ENCODE data around the gene CCDC187.

Gene CCDC187

DNA sequence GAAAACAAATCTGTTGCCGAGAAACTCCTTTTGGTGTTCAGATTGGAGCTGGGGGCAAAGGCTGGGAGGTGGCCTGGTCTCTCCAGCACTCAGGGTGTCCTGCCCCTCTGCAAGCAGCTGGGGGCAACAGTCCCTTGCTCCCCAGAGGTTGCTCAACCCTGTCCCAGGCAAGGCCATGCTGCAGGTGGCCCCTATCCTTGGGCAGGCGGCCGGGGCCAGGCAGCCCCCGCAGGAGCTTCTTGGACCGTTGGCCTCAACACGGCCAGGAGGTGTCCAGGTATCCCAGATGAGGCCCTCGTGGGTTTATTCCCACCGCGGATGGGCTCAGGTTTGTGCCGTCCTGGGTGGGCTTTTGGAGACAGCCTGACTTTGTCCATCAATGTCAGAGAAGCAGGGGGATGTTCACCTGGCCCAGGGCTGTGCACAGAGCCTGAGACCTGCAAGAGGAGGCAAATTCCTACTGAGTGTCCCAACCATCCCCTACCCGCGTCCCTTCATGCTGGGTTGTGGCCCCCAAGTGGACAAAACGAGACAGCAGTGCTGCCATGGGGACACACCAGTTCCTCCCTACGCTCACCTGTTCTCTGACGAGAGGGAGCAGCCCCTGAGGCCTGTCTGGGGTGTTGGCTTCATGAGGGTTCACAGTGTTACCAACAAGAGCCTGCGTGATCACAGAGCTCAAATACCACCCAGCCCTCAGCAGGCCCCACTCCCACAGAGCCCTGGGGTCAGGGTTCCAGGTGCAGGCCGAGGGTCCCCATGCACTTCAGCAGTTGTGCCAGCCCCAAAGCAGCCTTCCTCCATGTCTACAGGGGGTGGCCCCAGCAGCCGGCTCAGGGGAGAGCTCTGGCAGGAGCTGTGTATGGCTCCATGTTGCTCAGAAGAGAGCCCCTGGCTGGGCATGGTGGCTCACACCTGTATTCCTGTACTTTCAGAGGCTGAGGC is 9.5 kb upstream of the CCDC187 start:
- in situ Hi-C loops (cut with HindIII; ENCODE audit: low sequenced_read_pairs) = no loop called here

DNA sequence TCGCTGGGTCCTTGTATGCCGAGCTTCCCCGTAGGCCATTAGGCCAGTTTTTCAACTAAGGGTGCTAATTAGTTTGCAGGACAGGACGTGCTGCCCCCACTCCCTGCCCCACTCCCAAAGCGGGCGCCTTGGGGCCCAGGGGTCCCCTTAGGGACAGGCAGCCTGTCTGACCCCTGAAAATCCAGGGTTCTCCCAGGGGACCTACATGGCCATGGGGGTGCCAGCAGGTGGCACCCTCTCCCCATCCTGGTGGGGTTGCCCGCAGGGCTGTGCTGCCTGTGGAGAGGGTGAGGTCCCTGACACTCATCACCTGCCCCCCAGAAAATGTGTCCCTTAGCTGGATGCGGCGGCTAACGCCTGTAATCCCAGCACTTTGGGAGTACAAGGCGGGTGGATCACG is 8.5 kb upstream of the CCDC187 start:
- in situ Hi-C loops (cut with HindIII; ENCODE audit: low sequenced_read_pairs) = no loop called here

GRCh38 chr9:136312009-136312375 is 8.1 kb upstream of the CCDC187 start:
- in situ Hi-C loops (cut with HindIII; ENCODE audit: low sequenced_read_pairs) = no loop called here

- in situ Hi-C loops (cut with HindIII; ENCODE audit: low sequenced_read_pairs) = no loop called here
These were observed 7.4 kb upstream of the CCDC187 start for GRCh38 chr9:136311051-136312008.

DNA sequence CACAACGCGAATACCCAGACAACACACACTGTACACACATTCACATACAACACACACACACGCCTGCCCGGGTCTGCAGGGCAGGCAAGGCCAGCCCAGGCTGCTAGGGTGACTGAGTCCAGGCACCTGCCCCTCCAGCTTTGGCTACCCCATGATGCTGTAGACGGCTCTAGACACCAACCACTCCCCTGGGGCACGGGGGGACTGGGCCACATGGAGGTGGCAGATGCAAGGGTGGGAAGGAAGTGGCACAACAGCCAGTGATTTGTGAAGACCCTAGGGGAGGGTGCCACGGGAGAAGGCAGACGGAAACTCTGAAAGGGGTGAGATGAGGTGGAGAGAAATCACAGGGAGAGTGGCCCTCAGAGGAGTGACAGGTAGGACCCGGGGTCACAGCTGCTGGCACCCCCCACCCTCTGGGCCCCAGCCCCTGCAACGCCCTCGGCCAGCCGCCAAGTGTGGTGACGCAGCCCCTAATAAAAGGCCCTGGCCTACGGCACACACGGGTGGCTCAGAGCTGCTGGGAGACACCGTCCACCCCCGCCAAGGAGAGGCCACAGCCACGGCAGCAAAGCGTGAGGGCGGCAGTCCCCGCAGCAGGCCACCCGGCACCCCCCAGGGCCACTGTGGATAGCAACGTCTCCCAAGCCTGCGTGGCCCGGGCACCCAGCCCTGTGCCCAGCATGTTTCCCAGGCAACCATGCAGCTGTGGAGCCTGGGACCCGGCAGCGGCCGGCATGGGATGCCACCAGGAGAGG is 6.6 kb upstream of the CCDC187 start:
- in situ Hi-C loops (cut with HindIII; ENCODE audit: low sequenced_read_pairs) = no loop called here

GRCh38 chr9:136309806-136310220 is 5.9 kb upstream of the CCDC187 start:
- in situ Hi-C loops (cut with HindIII; ENCODE audit: low sequenced_read_pairs) = no loop called here

- in situ Hi-C loops (cut with HindIII; ENCODE audit: low sequenced_read_pairs) = no loop called here
These were observed 5.4 kb upstream of the CCDC187 start for GRCh38 chr9:136309101-136309801.

DNA sequence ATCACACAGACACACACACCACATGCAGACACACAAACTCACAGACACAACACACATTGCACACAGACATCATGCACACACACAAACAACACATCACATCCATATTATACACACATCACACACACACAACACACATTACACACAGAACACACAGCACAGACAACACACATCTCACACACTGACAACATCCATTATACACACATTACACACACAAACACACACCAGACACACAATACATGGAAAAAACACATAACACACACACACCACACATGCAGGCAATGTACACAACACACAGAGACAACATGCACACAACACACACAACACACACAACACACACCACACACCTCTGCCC is 4.8 kb upstream of the CCDC187 start:
- in situ Hi-C loops (cut with HindIII; ENCODE audit: low sequenced_read_pairs) = no loop called here

GRCh38 chr9:136308006-136308701 is 4.3 kb upstream of the CCDC187 start:
- in situ Hi-C loops (cut with HindIII; ENCODE audit: low sequenced_read_pairs) = no loop called here

DNA sequence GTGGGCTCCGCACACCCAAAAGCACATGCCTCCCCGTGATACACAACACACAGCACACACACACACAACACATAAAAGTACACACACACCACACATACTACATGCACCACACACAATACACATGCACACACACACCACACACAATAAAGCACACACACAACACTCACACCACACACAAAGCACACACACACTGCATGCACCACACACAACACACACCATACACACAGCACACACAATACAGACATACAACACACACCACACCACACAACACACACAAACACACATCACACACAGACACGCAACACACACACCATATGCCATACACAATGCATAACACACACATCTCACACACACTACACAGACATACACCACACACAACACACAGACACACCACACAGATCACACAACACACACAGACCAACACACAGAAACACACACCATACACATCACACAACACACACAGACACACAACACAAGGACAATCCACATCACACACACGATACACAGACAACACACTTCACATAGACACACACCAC is 3.4 kb upstream of the CCDC187 start:
- in situ Hi-C loops (cut with HindIII; ENCODE audit: low sequenced_read_pairs) = no loop called here

GRCh38 chr9:136306211-136307208 is 2.6 kb upstream of the CCDC187 start:
- in situ Hi-C loops (cut with HindIII; ENCODE audit: low sequenced_read_pairs) = no loop called here

- in situ Hi-C loops (cut with HindIII; ENCODE audit: low sequenced_read_pairs) = no loop called here
These were observed 1.9 kb upstream of the CCDC187 start for GRCh38 chr9:136305804-136306203.

DNA sequence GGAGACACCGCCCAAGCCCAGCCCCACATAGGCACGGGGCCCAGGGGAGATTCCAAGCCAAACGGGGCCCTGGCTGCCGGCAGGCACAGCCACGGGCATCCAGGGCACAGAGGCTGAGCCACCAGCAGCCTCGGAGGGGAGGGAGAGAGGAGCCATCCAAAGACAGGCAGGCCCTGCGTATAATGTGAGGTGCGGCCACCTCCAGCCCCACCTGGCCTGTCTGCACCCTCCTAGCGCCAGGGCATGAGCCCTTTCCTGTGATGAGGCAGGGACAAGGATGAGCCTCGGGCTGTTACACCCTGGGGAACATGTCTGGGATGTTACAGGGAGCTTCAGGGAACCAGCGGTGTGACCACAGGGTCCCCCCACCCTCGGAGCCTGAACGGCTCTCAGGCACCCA is 1.1 kb upstream of the CCDC187 start:
- in situ Hi-C loops (cut with HindIII; ENCODE audit: low sequenced_read_pairs) = no loop called here

- in situ Hi-C loops (cut with HindIII; ENCODE audit: low sequenced_read_pairs) = no loop called here
These were observed 562 bp upstream of the CCDC187 start for GRCh38 chr9:136304456-136304855.

GRCh38 chr9:136303066-136303824 is 649 bp downstream of the CCDC187 start:
- in situ Hi-C loops (cut with HindIII; ENCODE audit: low sequenced_read_pairs) = no loop called here

GRCh38 chr9:136302527-136302926 is 1.4 kb downstream of the CCDC187 start:
- in situ Hi-C loops (cut with HindIII; ENCODE audit: low sequenced_read_pairs) = no loop called here

- in situ Hi-C loops (cut with HindIII; ENCODE audit: low sequenced_read_pairs) = no loop called here
These were observed 3.0 kb downstream of the CCDC187 start for GRCh38 chr9:136300866-136301265.

All from DLD1 (cell line).